Keratinocyte (primary cell): ENCODE measurements around the gene SOD2. TPM values are rescaled to one million over a fixed set of nuclear protein-coding genes. Genes with fewer than 3 reads are reported as not detected.

Experiments
- DNase-seq: peaks from one replicate; pipeline ENCODE4 v3.0.0-alpha.2; 2011; ENCODE audit warnings: low read depth, missing footprints, low spot score
- FAIRE-seq: peaks from 2 replicates; lab custom pipeline; 2011; peaks lifted over from hg19 to GRCh38; lab: Jason Lieb, UNC
- H2AFZ ChIP-seq: 2 replicates; pipeline ENCODE4 v1.6.0; 2012; ENCODE audit warnings: low read length, control low read depth, inconsistent platforms; ENCODE audit not compliant: control insufficient read depth
- H3K27ac ChIP-seq: 2 replicates; pipeline ENCODE4 v1.5.1; 2011; ENCODE audit warnings: low read length; ENCODE audit not compliant: control insufficient read depth, insufficient read depth
- H3K27me3 ChIP-seq: 3 replicates; pipeline ENCODE4 v1.6.0; 2011; ENCODE audit warnings: low read length; ENCODE audit not compliant: control insufficient read depth, insufficient read depth; ENCODE audit errors: extremely low read depth
- H3K36me3 ChIP-seq, 2 experiments: 2 replicates in 1 of 2; 3 replicates in 1 of 2; pipeline ENCODE4 v1.5.1; 2011; ENCODE audit warnings: low read length in 2 of 2, mild to moderate bottlenecking in 1 of 2; ENCODE audit not compliant: control insufficient read depth in 2 of 2, insufficient read depth in 2 of 2; ENCODE audit errors: extremely low read depth in 1 of 2
- H3K4me1 ChIP-seq: 3 replicates; pipeline ENCODE4 v1.5.1; 2011; ENCODE audit warnings: low read length; ENCODE audit not compliant: control insufficient read depth, insufficient read depth; ENCODE audit errors: extremely low read depth
- H3K4me2 ChIP-seq: 3 replicates; pipeline ENCODE4 v1.6.0; 2011; ENCODE audit warnings: low read depth, low read length; ENCODE audit not compliant: control insufficient read depth, insufficient read depth; ENCODE audit errors: extremely low read depth
- H3K4me3 ChIP-seq, 3 experiments: fragments of 200-600 bp in 1 of 3; sonication (generic) in 1 of 3; 2 replicates in 2 of 3; 3 replicates in 1 of 3; pipeline ENCODE4 v1.5.1; 2011 to 2016; ENCODE audit warnings: low read length in 3 of 3, mild to moderate bottlenecking in 3 of 3, control low read depth in 2 of 3, inconsistent platforms in 1 of 3, low read depth in 1 of 3, mixed read lengths in 1 of 3, mixed run types in 1 of 3, moderate library complexity in 1 of 3; ENCODE audit not compliant: control insufficient read depth in 2 of 3, insufficient read depth in 2 of 3; ENCODE audit errors: extremely low read depth in 1 of 3
- H3K79me2 ChIP-seq: 2 replicates; pipeline ENCODE4 v1.6.0; 2012; ENCODE audit warnings: low read length; ENCODE audit not compliant: control insufficient read depth, insufficient read depth
- H3K9ac ChIP-seq: 3 replicates; pipeline ENCODE4 v1.6.0; 2011; ENCODE audit warnings: low read length; ENCODE audit not compliant: control insufficient read depth, insufficient read depth; ENCODE audit errors: extremely low read depth
- H3K9me1 ChIP-seq: 3 replicates; pipeline ENCODE4 v1.6.0; 2011; ENCODE audit warnings: low read length; ENCODE audit not compliant: control insufficient read depth, insufficient read depth; ENCODE audit errors: extremely low read depth
- H3K9me3 ChIP-seq: 2 replicates; pipeline ENCODE4 v1.5.1; 2012; ENCODE audit warnings: low read depth, low read length; ENCODE audit not compliant: control insufficient read depth
- H4K20me1 ChIP-seq: 3 replicates; pipeline ENCODE4 v1.6.0; 2011; ENCODE audit warnings: low read length; ENCODE audit not compliant: control insufficient read depth, insufficient read depth; ENCODE audit errors: extremely low read depth
- CTCF ChIP-seq, 3 experiments: IDR thresholded peaks in 1 of 3; conservative IDR thresholded peaks in 1 of 3; optimal IDR thresholded peaks in 1 of 3; 2 replicates in 2 of 3; 3 replicates in 1 of 3; pipeline versions ENCODE3 to v1.5.1; 2011; ENCODE audit warnings: low read length in 3 of 3, mild to moderate bottlenecking in 3 of 3, moderate library complexity in 2 of 3, control low read depth in 1 of 3, inconsistent platforms in 1 of 3; ENCODE audit not compliant: insufficient read depth in 2 of 3; ENCODE audit errors: extremely low read depth in 1 of 3
- EZH2 ChIP-seq: IDR thresholded peaks from one replicate; pipeline ENCODE4 v1.6.1; 2012; ENCODE audit warnings: inconsistent platforms, mild to moderate bottlenecking, low read length, moderate library complexity
- dilution Hi-C: fragments of 300-500 bp; cut with MboI; formaldehyde crosslinking; loops from one replicate; pipeline ENCODE4 v1.7.0; 2020; ENCODE audit warnings: low sequenced_read_pairs; ENCODE audit not compliant: extremely low pct_ligation_motif_present
- polyA plus RNA-seq, 5 experiments: library from polyadenylated mRNA; depleted of rRNA in 3 of 5; stranded (reverse) in 3 of 5; stranded (forward) in 1 of 5; unstranded in 1 of 5; fragments of >200 nt; gene quantifications; 1 replicate in 1 of 5; 2 replicates in 3 of 5; 3 replicates in 1 of 5; pipeline versions ENCODE4 v1.2.1 to v1.2.3, GENCODE V29; 2011 to 2012; ENCODE audit warnings: missing spikeins in 2 of 5, low read depth in 1 of 5, low replicate concordance in 1 of 5

SOD2 gene
- polyA plus RNA-seq, 1 donor (not counting 4 experiments of a cell fraction or from before 2014, with no cell fraction given): 41.9 TPM

GRCh38 chr6:159687341-159687740 lies 5.7 kb downstream of the SOD2 start:
- H3K79me2 ChIP-seq: peaks cover 16% of the 10 kb centered on the region

GRCh38 chr6:159686703-159687102 lies 6.3 kb downstream of the SOD2 start:
- H3K4me3 ChIP-seq: no peak overlapping the region
- no peaks in the 10 kb centered on the region for H3K27me3 ChIP-seq
- H3K4me1 ChIP-seq: peaks cover 8% of the 10 kb centered on the region
- DNase-seq (no peak), FAIRE-seq (no peak)
- H3K79me2 ChIP-seq: peaks cover 10% of the 10 kb centered on the region
- no peak overlapping the region for H3K4me2 ChIP-seq
- H3K27ac ChIP-seq: no peak overlapping the region
- no peaks in the 10 kb centered on the region for H4K20me1 ChIP-seq
- H3K9me1 ChIP-seq: no peaks in the 10 kb centered on the region
- H3K9ac ChIP-seq: no peak overlapping the region
- TF ChIP-seq CTCF (optimal IDR thresholded peaks at IDR 0.05 in 1 of 3, IDR thresholded peaks at IDR 0.05 in 1 of 3, conservative IDR thresholded peaks at IDR 0.05 in 1 of 3; ENCODE audit: extremely low read depth in 1 of 3, insufficient read depth in 2 of 3, low read length in 3 of 3): no peak
- TF ChIP-seq EZH2: no peak
- H3K36me3 ChIP-seq: peaks cover 3 to 8% of the 10 kb centered on the region in 2 experiments
- dilution Hi-C loops: no loop called here
- H2AFZ ChIP-seq: no peak overlapping the region
- no peaks in the 10 kb centered on the region for H3K9me3 ChIP-seq

More at GRCh38 chr6:159687341-159687740, 5.7 kb downstream of the SOD2 start:
- H3K9ac ChIP-seq: no peak overlapping the region
- no peak overlapping the region for H3K27ac ChIP-seq
- no peak overlapping the region for H3K4me2 ChIP-seq
- H2AFZ ChIP-seq: no peak overlapping the region
- H4K20me1 ChIP-seq: no peaks in the 10 kb centered on the region
- H3K4me1 ChIP-seq: peaks cover 14% of the 10 kb centered on the region
- H3K9me1 ChIP-seq: no peaks in the 10 kb centered on the region
- no peak for TF ChIP-seq EZH2
- TF ChIP-seq CTCF (optimal IDR thresholded peaks at IDR 0.05 in 1 of 3, IDR thresholded peaks at IDR 0.05 in 1 of 3, conservative IDR thresholded peaks at IDR 0.05 in 1 of 3; ENCODE audit: extremely low read depth in 1 of 3, insufficient read depth in 2 of 3, low read length in 3 of 3): no peak
- H3K9me3 ChIP-seq: no peaks in the 10 kb centered on the region
- dilution Hi-C loops: no loop called here
- DNase-seq (no peak), FAIRE-seq (no peak)
- no peak overlapping the region for H3K4me3 ChIP-seq
- peaks cover 3 to 12% of the 10 kb centered on the region in 2 experiments for H3K36me3 ChIP-seq
- H3K27me3 ChIP-seq: no peaks in the 10 kb centered on the region
